AG04450 (cell line): ENCODE measurements around the gene MAP3K5. TPM values are rescaled to one million over a fixed set of nuclear protein-coding genes. Genes with fewer than 3 reads are reported as not detected.

Experiments used
- CTCF ChIA-PET: fragments of 300-600, 350-600 bp; formaldehyde crosslinking; extraction: SDS; loops from one replicate; lab custom pipeline; 2022; ENCODE audit warnings: antibody characterized with exemption, inconsistent platforms; lab: Charles Lee
- POLR2A ChIA-PET: fragments of 350-600 bp; formaldehyde crosslinking; extraction: SDS; loops from one replicate; lab custom pipeline; 2021; ENCODE audit warnings: antibody characterized with exemption, inconsistent platforms; lab: Yijun Ruan, JAX
- DNase-seq: peaks from one replicate; pipeline ENCODE4 v3.0.0-alpha.2; 2011; ENCODE audit warnings: low read depth, low spot score
- H3K27ac ChIP-seq: one replicate; pipeline ENCODE4 v1.5.1; 2012; ENCODE audit warnings: low read depth, low read length, control low read depth
- H3K27me3 ChIP-seq: one replicate; pipeline ENCODE4 v1.6.0; 2012; ENCODE audit warnings: low read length; ENCODE audit not compliant: control insufficient read depth, insufficient read depth
- H3K4me3 ChIP-seq: 2 replicates; pipeline ENCODE4 v1.5.1; 2011; ENCODE audit warnings: mild to moderate bottlenecking, low read depth, low read length, control low read depth
- H3K9me3 ChIP-seq: 2 replicates; pipeline ENCODE4 v1.5.1; 2012; ENCODE audit warnings: low read length; ENCODE audit not compliant: control insufficient read depth, insufficient read depth
- polyA plus RNA-seq: library from polyadenylated mRNA; depleted of rRNA; stranded (reverse); fragments of >200 nt; gene quantifications from 2 replicates; pipeline ENCODE4 v1.2.3, GENCODE V29; 2011
- TF ChIP-seq, protein P1 (sequence below): IDR thresholded peaks from 2 replicates; pipeline ENCODE4 v1.5.1; 2011; ENCODE audit warnings: low read depth, low read length, control low read depth, inconsistent platforms

MAP3K5 gene
- polyA plus RNA-seq, 1 experiment: 17.0 TPM

DNA sequence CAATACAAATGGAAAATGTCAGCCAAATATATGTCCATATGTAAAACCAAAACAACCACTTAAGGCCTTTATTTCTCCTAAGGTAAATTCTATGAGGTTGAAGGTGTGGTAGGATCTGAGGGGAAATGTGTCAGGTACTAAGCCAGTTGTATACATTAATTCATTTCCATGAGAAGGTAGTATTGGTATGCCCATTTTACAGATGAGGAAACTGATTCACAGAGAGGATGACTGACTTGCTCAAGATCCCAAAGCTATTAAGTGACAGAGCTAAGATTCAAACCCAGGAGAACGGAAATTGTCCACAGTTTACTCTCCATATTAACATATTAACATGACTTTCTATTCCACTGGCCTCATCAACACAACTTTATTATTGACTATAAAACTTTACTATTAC is 177.9 kb downstream of the MAP3K5 start:
- POLR2A ChIA-PET: interaction anchor here (1.1 kb wide), 1 partner anchor 10 kb away, joined by 5 read pairs; no protein-coding TSS in a partner anchor
- TF ChIP-seq, protein P1, sequence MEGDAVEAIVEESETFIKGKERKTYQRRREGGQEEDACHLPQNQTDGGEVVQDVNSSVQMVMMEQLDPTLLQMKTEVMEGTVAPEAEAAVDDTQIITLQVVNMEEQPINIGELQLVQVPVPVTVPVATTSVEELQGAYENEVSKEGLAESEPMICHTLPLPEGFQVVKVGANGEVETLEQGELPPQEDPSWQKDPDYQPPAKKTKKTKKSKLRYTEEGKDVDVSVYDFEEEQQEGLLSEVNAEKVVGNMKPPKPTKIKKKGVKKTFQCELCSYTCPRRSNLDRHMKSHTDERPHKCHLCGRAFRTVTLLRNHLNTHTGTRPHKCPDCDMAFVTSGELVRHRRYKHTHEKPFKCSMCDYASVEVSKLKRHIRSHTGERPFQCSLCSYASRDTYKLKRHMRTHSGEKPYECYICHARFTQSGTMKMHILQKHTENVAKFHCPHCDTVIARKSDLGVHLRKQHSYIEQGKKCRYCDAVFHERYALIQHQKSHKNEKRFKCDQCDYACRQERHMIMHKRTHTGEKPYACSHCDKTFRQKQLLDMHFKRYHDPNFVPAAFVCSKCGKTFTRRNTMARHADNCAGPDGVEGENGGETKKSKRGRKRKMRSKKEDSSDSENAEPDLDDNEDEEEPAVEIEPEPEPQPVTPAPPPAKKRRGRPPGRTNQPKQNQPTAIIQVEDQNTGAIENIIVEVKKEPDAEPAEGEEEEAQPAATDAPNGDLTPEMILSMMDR: no peak
- Histone ChIP-seq H3K27me3 (no peaks in the 10 kb centered on the region), H3K9me3 (no peaks in the 10 kb centered on the region), H3K27ac (no peak overlapping the region), H3K4me3 (no peak overlapping the region)
- DNase-seq: no peak
- CTCF ChIA-PET: interaction anchor here (1.0 to 1.3 kb wide), 2 partner anchors 26 to 30 kb away, joined by 3 to 5 read pairs; no protein-coding TSS in a partner anchor

DNA sequence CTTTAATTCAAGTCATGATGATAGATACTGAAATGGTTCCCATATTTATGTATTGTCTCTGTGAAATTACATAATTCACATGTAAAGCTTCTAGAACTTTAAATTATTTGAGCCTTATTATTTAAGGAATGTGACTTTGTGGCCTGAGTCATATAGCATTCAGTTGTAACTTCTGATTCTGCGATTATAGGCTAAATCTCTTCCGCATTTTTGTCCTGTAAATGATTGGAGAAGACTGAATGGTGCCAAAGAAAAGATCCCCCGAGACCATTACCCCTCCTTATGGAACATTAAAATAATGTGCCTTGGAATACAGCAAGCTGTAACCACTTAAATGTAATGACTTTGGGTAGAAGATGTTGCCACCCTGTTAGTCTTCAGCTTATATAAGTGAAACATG is 178.8 kb downstream of the MAP3K5 start:
- DNase-seq: no peak
- ChIA-PET CTCF (interaction anchor here (1.2 to 3.0 kb wide), 4 partner anchors 31 to 210 kb away, joined by 3 to 11 read pairs (median 4); partner anchors contain the start of genes MAP3K5 and MAP7), POLR2A (interaction anchor here (0.9 to 1.1 kb wide), 2 partner anchors 11 to 179 kb away, joined by 3 to 5 read pairs; partner anchors contain the start of gene MAP3K5)
- no peaks in the 10 kb centered on the region for H3K9me3 ChIP-seq
- TF ChIP-seq, protein P1: no peak
- no peak overlapping the region for H3K4me3 ChIP-seq
- no peaks in the 10 kb centered on the region for H3K27me3 ChIP-seq
- H3K27ac ChIP-seq: no peak overlapping the region

DNA sequence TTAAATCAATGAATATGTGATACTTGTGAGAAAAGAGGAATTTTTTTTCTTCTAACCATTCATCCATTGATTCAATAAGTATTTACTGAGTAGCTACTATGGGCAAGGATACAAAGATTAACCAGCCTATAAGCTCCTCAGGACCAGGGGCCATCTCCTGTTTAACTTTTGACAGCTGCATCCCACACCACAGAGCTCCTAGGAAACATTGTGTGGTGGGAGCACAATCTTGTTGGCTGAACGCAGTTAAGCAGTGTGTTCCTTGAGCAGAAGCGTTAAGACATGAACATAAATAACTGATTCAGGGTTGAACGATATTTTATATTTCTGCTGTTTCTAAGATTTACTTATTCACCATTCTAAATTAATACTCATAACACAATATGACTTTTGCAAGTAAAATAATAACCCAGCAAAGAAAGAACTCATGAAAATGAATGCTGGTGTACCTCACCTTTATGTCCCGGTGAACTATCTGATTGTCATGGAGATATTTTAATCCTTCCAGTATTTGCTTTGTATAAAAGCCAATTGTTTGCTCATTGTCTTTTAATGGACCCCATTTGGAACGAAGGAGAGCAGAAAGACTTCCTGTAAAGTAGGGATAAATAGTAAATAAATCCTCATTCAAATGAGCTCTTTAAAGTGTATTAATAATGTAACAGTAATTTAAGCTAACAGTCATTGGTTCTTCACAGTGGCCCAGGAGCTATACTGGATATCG is 179.4 kb downstream of the MAP3K5 start:
- Histone ChIP-seq H3K9me3 (no peaks in the 10 kb centered on the region), H3K4me3 (no peak overlapping the region), H3K27ac (no peak overlapping the region), H3K27me3 (no peaks in the 10 kb centered on the region)
- DNase-seq: no peak
- ChIA-PET POLR2A (interaction anchor here (0.9 to 1.1 kb wide), 2 partner anchors 12 to 180 kb away, joined by 3 to 5 read pairs; partner anchors contain the start of gene MAP3K5), CTCF (interaction anchor here (0.6 to 3.0 kb wide), 6 partner anchors 28 to 210 kb away, joined by 3 to 11 read pairs (median 5); partner anchors contain the start of genes MAP3K5 and MAP7)
- TF ChIP-seq, protein P1: no peak

DNA sequence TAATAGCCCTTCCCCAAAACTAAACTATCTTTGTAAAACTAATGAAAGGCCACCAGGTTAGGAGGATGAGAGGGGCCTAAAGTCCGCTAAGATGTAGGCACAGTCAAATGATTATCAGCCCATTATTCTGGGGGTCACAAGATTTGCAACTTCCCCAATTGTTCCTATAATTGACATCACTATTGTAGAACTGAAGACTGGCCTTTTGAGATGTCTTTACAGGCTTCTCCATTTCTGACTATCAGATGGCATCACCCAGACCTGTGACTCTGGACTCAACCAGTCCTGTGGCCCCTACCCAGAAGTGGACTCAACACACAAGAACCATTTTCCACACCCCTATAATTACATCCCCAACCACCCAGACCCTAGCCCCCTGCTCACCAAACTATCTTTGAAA is 180.5 kb downstream of the MAP3K5 start:
- DNase-seq: no peak
- no peak overlapping the region for H3K27ac ChIP-seq
- CTCF ChIA-PET: interaction anchor here (0.6 to 3.0 kb wide), 4 partner anchors 20 to 181 kb away, joined by 3 to 11 read pairs (median 6); partner anchors contain the start of gene MAP3K5
- H3K27me3 ChIP-seq: no peaks in the 10 kb centered on the region
- POLR2A ChIA-PET: no interaction called here
- TF ChIP-seq, protein P1: no peak
- no peaks in the 10 kb centered on the region for H3K9me3 ChIP-seq
- H3K4me3 ChIP-seq: no peak overlapping the region

DNA sequence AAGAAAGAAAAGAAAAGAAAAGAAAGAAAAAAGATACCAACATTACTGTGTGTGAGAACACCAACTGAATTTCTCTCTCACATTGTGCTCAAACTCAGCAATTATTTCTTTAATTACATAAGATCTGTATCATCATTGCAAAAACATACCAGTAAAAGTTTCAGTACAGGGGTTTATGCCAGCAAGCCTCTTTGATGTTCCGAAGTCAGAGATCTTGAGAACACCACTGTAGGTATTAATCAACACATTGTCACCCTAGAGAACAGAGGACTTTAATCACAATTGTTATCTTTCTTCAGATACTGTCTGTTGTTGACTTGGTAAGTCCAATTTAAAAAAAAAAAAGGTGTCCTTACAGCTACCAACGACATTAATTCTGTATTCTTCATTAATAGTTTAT is 181.1 kb downstream of the MAP3K5 start:
- no peaks in the 10 kb centered on the region for H3K27me3 ChIP-seq
- no peaks in the 10 kb centered on the region for H3K9me3 ChIP-seq
- no peak overlapping the region for H3K27ac ChIP-seq
- CTCF ChIA-PET: interaction anchor here (3.0 kb wide), 1 partner anchor 181 kb away, joined by 11 read pairs; the partner anchor contains the start of gene MAP3K5
- DNase-seq: no peak
- H3K4me3 ChIP-seq: no peak overlapping the region
- TF ChIP-seq, protein P1: no peak
- POLR2A ChIA-PET: interaction anchor here (0.6 kb wide), 1 partner anchor 127 kb away, joined by 3 read pairs; no protein-coding TSS in a partner anchor
